NB4 (cell line): ENCODE data around the gene TMEM106C.

ENCODE experiments used
- CTCF ChIP-seq: IDR thresholded peaks from one replicate; pipeline ENCODE4 v1.5.1; 2012; ENCODE audit warnings: low read depth, low read length
- MAX ChIP-seq: IDR thresholded peaks from 2 replicates; pipeline ENCODE4 v1.6.1; 2011; ENCODE audit warnings: low read depth, low read length

GRCh38 chr12:47950856-47951468, 12.4 kb upstream of the TMEM106C start:
- no peak for TF ChIP-seq CTCF
- TF ChIP-seq MAX = no peak
